HepG2 (cell line): ENCODE data around the gene SH3GL1. TPM values are rescaled to one million over a fixed set of nuclear protein-coding genes. Genes with fewer than 3 reads are reported as not detected.

Experiments used
- CEBPG ChIP-seq: IDR thresholded peaks from 2 replicates; pipeline ENCODE4 v1.6.1; 2016
- FOXA3 ChIP-seq: IDR thresholded peaks from 2 replicates; pipeline ENCODE4 v1.6.1; 2016; ENCODE audit warnings: missing genetic modification reagents, missing compliant biosample characterization
- GABPB1 ChIP-seq: IDR thresholded peaks from 2 replicates; pipeline ENCODE4 v1.6.1; 2016; ENCODE audit warnings: mild to moderate bottlenecking, missing genetic modification reagents, moderate library complexity, missing compliant biosample characterization
- HNF4A ChIP-seq: sonication (generic); formaldehyde crosslinking; IDR thresholded peaks from 2 replicates; pipeline ENCODE4 v1.4.0; 2020; ENCODE audit warnings: missing genetic modification reagents
- HOMEZ ChIP-seq: IDR thresholded peaks from 2 replicates; pipeline ENCODE4 v1.6.1; 2016; ENCODE audit warnings: low read depth
- KDM5A ChIP-seq: fragments of 200-600 bp; sonication (generic); IDR thresholded peaks from 2 replicates; pipeline ENCODE4 v1.7.0; 2018; ENCODE audit warnings: antibody characterized with exemption, mild to moderate bottlenecking, low read length, borderline replicate concordance
- MEIS2 ChIP-seq: sonication (generic); formaldehyde crosslinking; IDR thresholded peaks from 2 replicates; pipeline ENCODE4 v1.9.0; 2021; ENCODE audit warnings: mild to moderate bottlenecking, missing genetic modification reagents
- PATZ1 ChIP-seq: sonication (generic); formaldehyde crosslinking; IDR thresholded peaks from 2 replicates; pipeline ENCODE4 v1.4.0; 2020; ENCODE audit warnings: missing genetic modification reagents
- PITX1 ChIP-seq: sonication (generic); formaldehyde crosslinking; IDR thresholded peaks from 2 replicates; pipeline ENCODE4 v1.5.1; 2020; ENCODE audit warnings: mild to moderate bottlenecking, missing genetic modification reagents
- POGK ChIP-seq: sonication (generic); formaldehyde crosslinking; conservative IDR thresholded peaks from 2 replicates; pipeline ENCODE4 v1.8.0; 2022; ENCODE audit warnings: mild to moderate bottlenecking, moderate library complexity, missing genetic modification reagents
- POLR2A ChIP-seq, 2 experiments: IDR thresholded peaks; 2 replicates each; pipeline ENCODE4 v1.6.1; 2011; ENCODE audit warnings: low read depth in 2 of 2, low read length in 2 of 2, mild to moderate bottlenecking in 1 of 2, moderate library complexity in 1 of 2; ENCODE audit not compliant: insufficient read depth in 1 of 2
- SALL2 ChIP-seq: sonication (generic); formaldehyde crosslinking; IDR thresholded peaks from 2 replicates; pipeline ENCODE4 v1.8.1; 2023; ENCODE audit warnings: mild to moderate bottlenecking, missing genetic modification reagents, inconsistent platforms
- SP4 ChIP-seq: sonication (generic); formaldehyde crosslinking; IDR thresholded peaks from 2 replicates; pipeline ENCODE4 v1.8.1; 2023; ENCODE audit warnings: mild to moderate bottlenecking, missing genetic modification reagents
- SP5 ChIP-seq: IDR thresholded peaks from 2 replicates; pipeline ENCODE4 v1.6.1; 2016; ENCODE audit warnings: low read depth, borderline replicate concordance
- TCF12 ChIP-seq, 2 experiments: fragments of 450-650 bp in 1 of 2; sonication (generic) in 1 of 2; formaldehyde crosslinking in 1 of 2; IDR thresholded peaks; 2 replicates each; pipeline versions ENCODE4 v1.6.1 to v1.8.0; 2017 to 2022; ENCODE audit warnings: antibody characterized with exemption in 1 of 2, mild to moderate bottlenecking in 1 of 2, missing genetic modification reagents in 1 of 2, moderate library complexity in 1 of 2
- ZFP82 ChIP-seq: sonication (generic); formaldehyde crosslinking; IDR thresholded peaks from 2 replicates; pipeline ENCODE4 v1.5.1; 2020; ENCODE audit warnings: mild to moderate bottlenecking, missing genetic modification reagents, borderline replicate concordance
- ZFP90 ChIP-seq: sonication (generic); formaldehyde crosslinking; IDR thresholded peaks from 2 replicates; pipeline ENCODE4 v1.8.0; 2022; ENCODE audit warnings: missing genetic modification reagents, mild to moderate bottlenecking, inconsistent platforms, borderline replicate concordance
- ZFYVE20 ChIP-seq: sonication (generic); formaldehyde crosslinking; IDR thresholded peaks from 2 replicates; pipeline ENCODE4 v1.8.0; 2023; ENCODE audit warnings: low read depth, mild to moderate bottlenecking, moderate library complexity, missing genetic modification reagents, borderline replicate concordance
- ZNF414 ChIP-seq: sonication (generic); formaldehyde crosslinking; IDR thresholded peaks from 2 replicates; pipeline ENCODE4 v1.5.0; 2020; ENCODE audit warnings: missing genetic modification reagents
- ZNF44 ChIP-seq: sonication (generic); formaldehyde crosslinking; IDR thresholded peaks from 2 replicates; pipeline ENCODE4 v1.5.1; 2020; ENCODE audit warnings: mild to moderate bottlenecking, missing genetic modification reagents
- ZNF580 ChIP-seq: IDR thresholded peaks from 2 replicates; pipeline ENCODE4 v1.6.1; 2016; ENCODE audit warnings: low read depth, borderline replicate concordance
- ZNF709 ChIP-seq: sonication (generic); formaldehyde crosslinking; IDR thresholded peaks from 2 replicates; pipeline ENCODE4 v1.5.0; 2020; ENCODE audit warnings: mild to moderate bottlenecking, missing genetic modification reagents
- ZNF768 ChIP-seq: sonication (generic); formaldehyde crosslinking; IDR thresholded peaks from 2 replicates; pipeline ENCODE4 v1.4.0; 2020; ENCODE audit warnings: missing genetic modification reagents
- ZSCAN22 ChIP-seq: sonication (generic); formaldehyde crosslinking; IDR thresholded peaks from 2 replicates; pipeline ENCODE4 v1.4.0; 2020; ENCODE audit warnings: mild to moderate bottlenecking, missing genetic modification reagents
- polyA plus RNA-seq, 8 experiments: library from polyadenylated mRNA; depleted of rRNA in 3 of 8; stranded (reverse) in 7 of 8; unstranded in 1 of 8; fragments of >200 nt; fragmentation: Illumina TruSeq in 4 of 8; extraction: Trizol in 4 of 8; gene quantifications; 2 replicates each; pipeline versions ENCODE4 v1.2.1 to v1.2.3, GENCODE V29; 2011 to 2016; ENCODE audit warnings: low read depth in 4 of 8, missing spikeins in 1 of 8, mixed read lengths in 1 of 8; ENCODE audit not compliant: insufficient read depth in 1 of 8
- total RNA-seq, 5 experiments: library from RNA; depleted of rRNA; stranded (reverse); fragments of >200 nt; fragmentation: Illumina TruSeq; extraction: Trizol; gene quantifications; 2 replicates each; pipeline ENCODE4 v1.2.3, GENCODE V29; 2016; ENCODE audit warnings: low read depth in 1 of 5

The SH3GL1 gene
- total and polyA plus RNA-seq, 2 of the 13 experiments (the other 11 are each of a cell fraction or from before 2014, with no cell fraction given), result 33.0 to 45.1 TPM

- TF ChIP-seq CEBPG (CRISPR knock-in tag), result 0 out of 2 replicates have a peak, but pooled peaks have one; percentile 9
- TF ChIP-seq ZNF580 (CRISPR knock-in tag), result peak; percentile 45; the same call in 1 of the 2 replicates
- TF ChIP-seq ZSCAN22 (CRISPR knock-in tag), result no peak
- no peak for TF ChIP-seq POGK
- TF ChIP-seq HNF4A (CRISPR knock-in tag), result peak; percentile 74
- peak; percentile 44 for TF ChIP-seq GABPB1 (CRISPR knock-in tag)
- TF ChIP-seq ZFP82, result no peak
- no peak for TF ChIP-seq ZFYVE20
- TF ChIP-seq PITX1 (CRISPR knock-in tag), result 0 out of 2 replicates have a peak, but pooled peaks have one; percentile 55
- TF ChIP-seq TCF12 (IDR thresholded peaks at IDR 0.05), result no peak
- no peak for TF ChIP-seq TCF12 (CRISPR knock-in tag; IDR thresholded peaks at IDR 0.05)
- 0 out of 2 replicates have a peak, but pooled peaks have one; percentile 15 for TF ChIP-seq FOXA3
- no peak for TF ChIP-seq ZNF709 (CRISPR knock-in tag)
- TF ChIP-seq POLR2A (IDR thresholded peaks at IDR 0.05; ENCODE audit: insufficient read depth in 1 of 2, low read depth in 2 of 2, low read length in 2 of 2), result peak in 1 of 2 experiments; percentile 53; a peak in 1 of 4 replicates
- no peak for TF ChIP-seq KDM5A
- 0 out of 2 replicates have a peak, but pooled peaks have one; percentile 25 for TF ChIP-seq ZFP90 (CRISPR knock-in tag)
- TF ChIP-seq MEIS2 (CRISPR knock-in tag), result peak; percentile 47; the same call in 1 of the 2 replicates
- TF ChIP-seq PATZ1, result peak; percentile 66; the same call in 1 of the 2 replicates
- no peak for TF ChIP-seq ZNF44 (CRISPR knock-in tag)
- no peak for TF ChIP-seq SALL2 (CRISPR knock-in tag)
- TF ChIP-seq SP4 (CRISPR knock-in tag), result no peak
- TF ChIP-seq ZNF414 (CRISPR knock-in tag), result no peak
- 0 out of 2 replicates have a peak, but pooled peaks have one; percentile 13 for TF ChIP-seq SP5 (CRISPR knock-in tag)
- TF ChIP-seq HOMEZ (CRISPR knock-in tag), result no peak; the same call in 1 of the 2 replicates
- TF ChIP-seq ZNF768, result peak; percentile 78; the same call in 1 of the 2 replicates
Observed at GRCh38 chr19:4391701-4392483, 8.5 kb downstream of the SH3GL1 start (continued).
